Middle frontal gyrus (tissue), 1 donor: ENCODE measurements around the gene DYNC1LI1.
"Not testable (repeated sequence)": the region's sequence is repeated elsewhere in the genome, so short reads cannot be mapped to it uniquely, and the experiment has no call there.

Experiments used
- DNase-seq: peaks from one replicate; pipeline ENCODE4 v3.0.0-alpha.2; 2015; ENCODE audit warnings: low spot score; ENCODE audit errors: extremely low spot score

The DYNC1LI1 gene

GRCh38 chr3:32583708-32584107, 13.1 kb upstream of the DYNC1LI1 start:
- DNase-seq, result no peak

- DNase-seq, result not testable (repeated sequence)
Measured at GRCh38 chr3:32578669-32579068, 8.0 kb upstream of the DYNC1LI1 start.

- no peak for DNase-seq
Measured at GRCh38 chr3:32577581-32578556, 7.2 kb upstream of the DYNC1LI1 start.

GRCh38 chr3:32577174-32577573, 6.5 kb upstream of the DYNC1LI1 start:
- DNase-seq, result no peak

GRCh38 chr3:32575451-32576113, 4.9 kb upstream of the DYNC1LI1 start:
- DNase-seq, result no peak

- DNase-seq, result peak; percentile 48
Measured at GRCh38 chr3:32571192-32571485, 481 bp upstream of the DYNC1LI1 start.

- DNase-seq, result no peak
Measured at GRCh38 chr3:32569540-32570420, 878 bp downstream of the DYNC1LI1 start.

GRCh38 chr3:32568953-32569352, 1.7 kb downstream of the DYNC1LI1 start:
- DNase-seq, result no peak

- DNase-seq, result no peak
Measured at GRCh38 chr3:32564195-32564594, 6.5 kb downstream of the DYNC1LI1 start.

GRCh38 chr3:32562640-32563039, 8.0 kb downstream of the DYNC1LI1 start:
- DNase-seq, result no peak

- no peak for DNase-seq
Measured at GRCh38 chr3:32557640-32558352, 12.9 kb downstream of the DYNC1LI1 start.

- no peak for DNase-seq
Measured at GRCh38 chr3:32556332-32556731, 14.3 kb downstream of the DYNC1LI1 start.

GRCh38 chr3:32553973-32554372, 16.7 kb downstream of the DYNC1LI1 start:
- no peak for DNase-seq

GRCh38 chr3:32553459-32553858, 17.2 kb downstream of the DYNC1LI1 start:
- no peak for DNase-seq

GRCh38 chr3:32552013-32552412, 18.6 kb downstream of the DYNC1LI1 start:
- DNase-seq, result no peak

GRCh38 chr3:32551496-32551895, 19.2 kb downstream of the DYNC1LI1 start:
- no peak for DNase-seq

- no peak for DNase-seq
Measured at GRCh38 chr3:32551087-32551486, 19.6 kb downstream of the DYNC1LI1 start.

GRCh38 chr3:32545305-32545704, 25.4 kb downstream of the DYNC1LI1 start:
- no peak for DNase-seq

GRCh38 chr3:32544894-32545293, 25.8 kb downstream of the DYNC1LI1 start:
- no peak for DNase-seq

GRCh38 chr3:32542807-32543206, 27.9 kb downstream of the DYNC1LI1 start:
- DNase-seq, result no peak

- DNase-seq, result no peak
Measured at GRCh38 chr3:32540899-32541298, 29.8 kb downstream of the DYNC1LI1 start.
